Measurements from ENCODE around the gene MPST. TPM values are rescaled to one million over a fixed set of nuclear protein-coding genes. Genes with fewer than 3 reads are reported as not detected.

MPST gene
- 36.9 and 157 TPM in 2 replicates for total RNA-seq (ENCODE audit: low replicate concordance)

- H3K4me1 ChIP-seq = peaks cover 16% of the 10 kb centered on the region
- peaks cover 7% of the 10 kb centered on the region for H3K36me3 Mint-ChIP-seq
- peak within 1 kb of the TSS; percentile 93 for H3K27ac ChIP-seq
Measured at GRCh38 chr22:37019309-37020191, at the start of gene MPST, which contains the start of gene TST. Gene MPST (plus strand): TSS chr22:37019742. CDS start chr22:37019837, 95 bp downstream. Gene TST (minus strand): TSS chr22:37019447. CDS start chr22:37018732, 715 bp downstream.

DNA sequence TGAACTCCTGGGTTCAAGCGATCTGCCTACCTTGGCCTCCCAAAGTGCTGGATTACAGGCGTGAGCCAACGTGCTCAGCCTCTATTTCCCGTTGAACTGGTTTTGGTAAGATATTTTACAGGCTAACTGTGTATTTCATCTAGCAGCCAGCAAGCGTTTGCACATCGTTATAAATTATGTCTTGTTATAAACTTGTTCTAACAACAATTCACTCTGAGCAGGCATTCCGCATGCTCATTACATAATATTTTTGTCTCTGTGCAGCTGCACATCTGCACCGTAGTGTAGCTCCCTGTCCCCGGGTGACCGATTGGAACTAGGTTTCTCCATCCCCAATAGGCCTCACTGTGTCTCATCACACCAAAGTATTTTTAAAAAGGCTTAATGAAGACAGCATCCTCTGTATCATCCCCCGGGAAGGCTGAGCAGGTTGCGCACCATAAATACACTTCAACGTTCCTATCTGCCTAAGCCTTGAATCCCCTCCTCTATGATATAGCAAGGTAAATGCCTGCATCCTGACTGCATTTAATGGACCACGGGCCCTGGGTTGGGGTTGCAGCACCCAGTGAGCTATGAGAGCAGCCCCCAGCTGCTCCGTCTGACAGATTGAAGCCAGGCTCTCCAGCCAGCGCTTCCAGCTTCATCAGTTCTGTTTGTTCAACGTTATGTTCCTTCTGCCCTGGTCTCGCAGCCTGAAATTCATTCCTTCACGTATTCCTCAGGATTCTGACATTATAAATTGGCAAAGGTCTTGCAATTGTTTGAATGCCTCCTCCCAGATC is 48.0 kb upstream of the MPST start:
- Mint-ChIP-seq H3K36me3 (no peaks in the 10 kb centered on the region), H3K9me3 (no peaks in the 10 kb centered on the region), H3K4me3 (no peak overlapping the region), H3K4me1 (no peaks in the 10 kb centered on the region), H3K27ac (no peak overlapping the region), H3K27me3 (ENCODE audit: insufficient read depth, low read depth) (peaks cover 7% of the 10 kb centered on the region)
- Histone ChIP-seq H3K4me1 (no peaks in the 10 kb centered on the region), H3F3A (ENCODE audit: low read depth) (no peaks in the 10 kb centered on the region), H2AFZ (replicated peaks) (no peak overlapping the region), H3K27ac (no peak overlapping the region), H4K20me1 (ENCODE audit: low read depth) (no peaks in the 10 kb centered on the region), H3K79me2 (ENCODE audit: low read depth) (no peaks in the 10 kb centered on the region), H3K9me3 (ENCODE audit: low read depth) (no peaks in the 10 kb centered on the region), H3K27me3 (no peaks in the 10 kb centered on the region), H3K4me2 (no peak overlapping the region), H3K9ac (no peak overlapping the region), H3K36me3 (no peaks in the 10 kb centered on the region), H3K4me3 (no peak overlapping the region)
- TF ChIP-seq EZH2 (IDR thresholded peaks at IDR 0.05) = no peak
- TF ChIP-seq EZH2phosphoT487 (IDR thresholded peaks at IDR 0.05) = no peak
- TF ChIP-seq, protein P1, sequence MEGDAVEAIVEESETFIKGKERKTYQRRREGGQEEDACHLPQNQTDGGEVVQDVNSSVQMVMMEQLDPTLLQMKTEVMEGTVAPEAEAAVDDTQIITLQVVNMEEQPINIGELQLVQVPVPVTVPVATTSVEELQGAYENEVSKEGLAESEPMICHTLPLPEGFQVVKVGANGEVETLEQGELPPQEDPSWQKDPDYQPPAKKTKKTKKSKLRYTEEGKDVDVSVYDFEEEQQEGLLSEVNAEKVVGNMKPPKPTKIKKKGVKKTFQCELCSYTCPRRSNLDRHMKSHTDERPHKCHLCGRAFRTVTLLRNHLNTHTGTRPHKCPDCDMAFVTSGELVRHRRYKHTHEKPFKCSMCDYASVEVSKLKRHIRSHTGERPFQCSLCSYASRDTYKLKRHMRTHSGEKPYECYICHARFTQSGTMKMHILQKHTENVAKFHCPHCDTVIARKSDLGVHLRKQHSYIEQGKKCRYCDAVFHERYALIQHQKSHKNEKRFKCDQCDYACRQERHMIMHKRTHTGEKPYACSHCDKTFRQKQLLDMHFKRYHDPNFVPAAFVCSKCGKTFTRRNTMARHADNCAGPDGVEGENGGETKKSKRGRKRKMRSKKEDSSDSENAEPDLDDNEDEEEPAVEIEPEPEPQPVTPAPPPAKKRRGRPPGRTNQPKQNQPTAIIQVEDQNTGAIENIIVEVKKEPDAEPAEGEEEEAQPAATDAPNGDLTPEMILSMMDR (IDR thresholded peaks at IDR 0.05) = no peak
- DNase-seq (ENCODE audit: low spot score) = no peak

More at GRCh38 chr22:37019309-37020191, at the start of gene MPST, which contains the start of gene TST:
- Mint-ChIP-seq H3K4me1 (peaks cover 28% of the 10 kb centered on the region), H3K9me3 (no peaks in the 10 kb centered on the region), H3K4me3 (peak within 1 kb of the TSS; percentile 99), H3K27me3 (ENCODE audit: insufficient read depth, low read depth) (peaks cover 5% of the 10 kb centered on the region), H3K27ac (peak within 1 kb of the TSS; percentile 94)
- peak; percentile 93 for DNase-seq (ENCODE audit: low spot score)
- H3K9me3 ChIP-seq (ENCODE audit: low read depth) = no peaks in the 10 kb centered on the region
- no peaks in the 10 kb centered on the region for H3K36me3 ChIP-seq
- H3F3A ChIP-seq (ENCODE audit: low read depth) = no peaks in the 10 kb centered on the region
- no peaks in the 10 kb centered on the region for H3K27me3 ChIP-seq
- H3K79me2 ChIP-seq (ENCODE audit: low read depth) = peaks cover 68% of the 10 kb centered on the region
- H3K9ac ChIP-seq = peak within 1 kb of the TSS; percentile 72
- H3K4me2 ChIP-seq = peak within 1 kb of the TSS; percentile 98
- H4K20me1 ChIP-seq (ENCODE audit: low read depth) = peaks cover 64% of the 10 kb centered on the region
- peak within 1 kb of the TSS; percentile 98 for H3K4me3 ChIP-seq
- TF ChIP-seq, protein P1 (IDR thresholded peaks at IDR 0.05) = peak; percentile 25
- TF ChIP-seq EZH2phosphoT487 (IDR thresholded peaks at IDR 0.05) = no peak
- H2AFZ ChIP-seq (replicated peaks) = peak within 1 kb of the TSS; percentile 44

GRCh38 chr22:36976606-36977005 is 42.9 kb upstream of the MPST start:
- H2AFZ ChIP-seq (replicated peaks) = no peak overlapping the region
- no peak overlapping the region for H3K4me3 ChIP-seq
- no peak overlapping the region for H3K9ac ChIP-seq
- no peak overlapping the region for H3K4me3 Mint-ChIP-seq
- H3K36me3 Mint-ChIP-seq = no peaks in the 10 kb centered on the region
- no peaks in the 10 kb centered on the region for H3K27me3 ChIP-seq
- H3K27ac Mint-ChIP-seq = no peak overlapping the region
- no peaks in the 10 kb centered on the region for H3K36me3 ChIP-seq
- no peaks in the 10 kb centered on the region for H3K9me3 Mint-ChIP-seq
- no peaks in the 10 kb centered on the region for H3K79me2 ChIP-seq (ENCODE audit: low read depth)
- no peak for TF ChIP-seq EZH2phosphoT487 (IDR thresholded peaks at IDR 0.05)
- H3K27ac ChIP-seq = no peak overlapping the region
- H3K4me1 Mint-ChIP-seq = peaks cover 18% of the 10 kb centered on the region
- H4K20me1 ChIP-seq (ENCODE audit: low read depth) = no peaks in the 10 kb centered on the region
- H3K9me3 ChIP-seq (ENCODE audit: low read depth) = no peaks in the 10 kb centered on the region
- no peak overlapping the region for H3K4me2 ChIP-seq
- H3K27me3 Mint-ChIP-seq (ENCODE audit: insufficient read depth, low read depth) = peaks cover 4% of the 10 kb centered on the region
- DNase-seq (ENCODE audit: low spot score) = no peak
- no peaks in the 10 kb centered on the region for H3K4me1 ChIP-seq
- H3F3A ChIP-seq (ENCODE audit: low read depth) = peaks cover 11% of the 10 kb centered on the region
